ENCODE measurements around the gene C16orf74.

DNA sequence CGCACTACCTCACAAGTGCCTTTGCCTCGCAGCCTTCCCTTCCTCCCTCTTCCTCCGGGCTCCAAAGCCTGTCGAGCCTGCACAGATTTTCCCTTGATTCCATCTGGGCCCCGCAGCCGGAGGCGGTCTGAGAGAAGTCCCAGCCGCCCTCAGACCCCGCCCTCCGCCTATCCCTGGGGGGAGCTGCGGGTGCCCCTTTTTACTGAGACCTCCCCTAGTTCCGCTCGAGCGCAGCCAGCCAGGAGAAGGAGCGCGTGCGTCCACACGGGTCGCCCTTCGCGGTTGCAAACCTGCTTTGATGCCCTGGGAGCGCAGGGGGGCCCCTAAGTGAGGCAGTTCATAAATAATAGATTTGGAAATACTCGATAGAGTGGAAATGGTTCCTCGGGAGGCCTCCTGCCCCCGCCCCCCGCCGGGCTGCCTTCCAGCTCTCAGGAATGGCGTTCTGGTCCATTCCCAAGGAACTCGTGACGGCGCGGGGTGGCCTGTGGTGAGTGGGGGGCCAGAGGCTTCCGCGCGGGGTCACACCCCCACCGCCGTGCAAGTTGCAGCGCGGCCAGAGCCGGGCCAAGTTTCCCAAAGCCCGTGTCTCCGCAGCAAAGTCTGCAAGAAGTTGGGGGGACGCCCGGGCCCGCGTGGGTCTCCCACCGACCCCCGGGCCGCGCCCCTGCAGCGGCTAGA, 610 bp downstream of the C16orf74 start:
- no peak for TF ChIP-seq ZFP3 (CRISPR knock-in tag; IDR thresholded peaks at IDR 0.05)
- TF ChIP-seq CREB5 (CRISPR knock-in tag; IDR thresholded peaks at IDR 0.05; ENCODE audit: low read depth), result no peak
- no peak for TF ChIP-seq ZNF565 (CRISPR knock-in tag; conservative IDR thresholded peaks at IDR 0.05; ENCODE audit: low read depth)
- TF ChIP-seq, protein P1, sequence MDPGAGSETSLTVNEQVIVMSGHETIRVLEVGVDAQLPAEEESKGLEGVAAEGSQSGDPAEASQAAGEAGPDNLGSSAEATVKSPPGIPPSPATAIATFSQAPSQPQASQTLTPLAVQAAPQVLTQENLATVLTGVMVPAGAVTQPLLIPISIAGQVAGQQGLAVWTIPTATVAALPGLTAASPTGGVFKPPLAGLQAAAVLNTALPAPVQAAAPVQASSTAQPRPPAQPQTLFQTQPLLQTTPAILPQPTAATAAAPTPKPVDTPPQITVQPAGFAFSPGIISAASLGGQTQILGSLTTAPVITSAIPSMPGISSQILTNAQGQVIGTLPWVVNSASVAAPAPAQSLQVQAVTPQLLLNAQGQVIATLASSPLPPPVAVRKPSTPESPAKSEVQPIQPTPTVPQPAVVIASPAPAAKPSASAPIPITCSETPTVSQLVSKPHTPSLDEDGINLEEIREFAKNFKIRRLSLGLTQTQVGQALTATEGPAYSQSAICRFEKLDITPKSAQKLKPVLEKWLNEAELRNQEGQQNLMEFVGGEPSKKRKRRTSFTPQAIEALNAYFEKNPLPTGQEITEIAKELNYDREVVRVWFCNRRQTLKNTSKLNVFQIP (CRISPR knock-in tag; IDR thresholded peaks at IDR 0.05; ENCODE audit: borderline replicate concordance, low read depth), result no peak
- no peak for TF ChIP-seq RARB (CRISPR knock-in tag; IDR thresholded peaks at IDR 0.05)
- TF ChIP-seq, protein P2, sequence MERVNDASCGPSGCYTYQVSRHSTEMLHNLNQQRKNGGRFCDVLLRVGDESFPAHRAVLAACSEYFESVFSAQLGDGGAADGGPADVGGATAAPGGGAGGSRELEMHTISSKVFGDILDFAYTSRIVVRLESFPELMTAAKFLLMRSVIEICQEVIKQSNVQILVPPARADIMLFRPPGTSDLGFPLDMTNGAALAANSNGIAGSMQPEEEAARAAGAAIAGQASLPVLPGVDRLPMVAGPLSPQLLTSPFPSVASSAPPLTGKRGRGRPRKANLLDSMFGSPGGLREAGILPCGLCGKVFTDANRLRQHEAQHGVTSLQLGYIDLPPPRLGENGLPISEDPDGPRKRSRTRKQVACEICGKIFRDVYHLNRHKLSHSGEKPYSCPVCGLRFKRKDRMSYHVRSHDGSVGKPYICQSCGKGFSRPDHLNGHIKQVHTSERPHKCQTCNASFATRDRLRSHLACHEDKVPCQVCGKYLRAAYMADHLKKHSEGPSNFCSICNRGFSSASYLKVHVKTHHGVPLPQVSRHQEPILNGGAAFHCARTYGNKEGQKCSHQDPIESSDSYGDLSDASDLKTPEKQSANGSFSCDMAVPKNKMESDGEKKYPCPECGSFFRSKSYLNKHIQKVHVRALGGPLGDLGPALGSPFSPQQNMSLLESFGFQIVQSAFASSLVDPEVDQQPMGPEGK (CRISPR knock-in tag; IDR thresholded peaks at IDR 0.05; ENCODE audit: borderline replicate concordance), result peak; percentile 78; the same call in 1 of the 2 replicates
- no peak for TF ChIP-seq BACH2 (CRISPR knock-in tag; IDR thresholded peaks at IDR 0.05; ENCODE audit: borderline replicate concordance)
- TF ChIP-seq TCF4 (CRISPR knock-in tag; IDR thresholded peaks at IDR 0.05; ENCODE audit: borderline replicate concordance), result no peak
